ENCODE data around the gene OPN4. TPM values are rescaled to one million over a fixed set of nuclear protein-coding genes. Genes with fewer than 3 reads are reported as not detected.

Gene OPN4
- total and polyA plus RNA-seq, 9 of the 15 experiments (the other 6 are each of a cell fraction or from before 2014, with no cell fraction given): not detected

- ChIA-PET POLR2A (no interaction called here), CTCF (ENCODE audit: low intra/inter-chr PET ratio) (no interaction called here)
- Histone ChIP-seq H2AFZ (ENCODE audit: low read depth, low read length) (no peak overlapping the region), H3K9me3 (replicated peaks; ENCODE audit: control insufficient read depth, insufficient read depth, low read depth, low read length) (no peaks in the 10 kb centered on the region), H3K4me1 (replicated peaks in 1 of 2; ENCODE audit: control insufficient read depth in 2 of 2, insufficient read depth in 2 of 2, low read length in 2 of 2) (peaks cover 0 to 8% of the 10 kb centered on the region in 2 experiments; a peak in 2 of 5 replicates), H3K9ac (ENCODE audit: insufficient read depth in 1 of 2, low read depth in 2 of 2, low read length in 2 of 2) (no peak overlapping the region), H3K4me2 (ENCODE audit: insufficient read depth, low read length) (no peak overlapping the region), H3K4me3 (no peak overlapping the region), H4K20me1 (replicated peaks; ENCODE audit: control insufficient read depth, insufficient read depth, low read length) (no peaks in the 10 kb centered on the region), H3K27me3 (ENCODE audit: control insufficient read depth in 2 of 2, insufficient read depth in 2 of 2, low read length in 2 of 2) (peaks cover 18 to 32% of the 10 kb centered on the region in 2 experiments; a peak in 3 of 5 replicates), H3K9me1 (ENCODE audit: control insufficient read depth, insufficient read depth, low read length) (no peaks in the 10 kb centered on the region), H3K36me3 (ENCODE audit: control insufficient read depth, insufficient read depth, low read length) (no peaks in the 10 kb centered on the region), H3K27ac (ENCODE audit: extremely low read depth, low read depth, low read length) (no peak overlapping the region), H3K79me2 (ENCODE audit: control insufficient read depth, insufficient read depth, low read length) (no peaks in the 10 kb centered on the region)
- TF ChIP-seq ZNF696 (CRISPR knock-in tag; conservative IDR thresholded peaks at IDR 0.05) (no peak), NFIX (CRISPR knock-in tag; IDR thresholded peaks at IDR 0.05; ENCODE audit: low read depth) (no peak), CBX1 (IDR thresholded peaks at IDR 0.05; ENCODE audit: low read depth) (no peak), RBM17 (IDR thresholded peaks at IDR 0.05; ENCODE audit: borderline replicate concordance, low read depth, low read length) (no peak), KLF6 (CRISPR knock-in tag; IDR thresholded peaks at IDR 0.05; ENCODE audit: borderline replicate concordance) (no peak), ZNF407 (IDR thresholded peaks at IDR 0.05; ENCODE audit: low read depth) (no peak), ATF1 (CRISPR knock-in tag; IDR thresholded peaks at IDR 0.05) (no peak), ATF1 (tag; IDR thresholded peaks at IDR 0.05) (no peak), E2F5 (CRISPR knock-in tag; IDR thresholded peaks at IDR 0.05) (no peak), MYNN (IDR thresholded peaks at IDR 0.05) (no peak), MYNN (CRISPR knock-in tag; IDR thresholded peaks at IDR 0.05) (no peak), CTBP1 (IDR thresholded peaks at IDR 0.05; ENCODE audit: borderline replicate concordance) (no peak), HDGF (IDR thresholded peaks at IDR 0.05) (no peak), CEBPB (tag; IDR thresholded peaks at IDR 0.05) (no peak)
- intact Hi-C loops (cut with micrococcal nuclease) (no loop called here), in situ Hi-C loops (cut with MboI) (no loop called here)
- no TSS peak for BruUV-seq (replicated peaks)
- 10% methylated on average over 2 of the region's 2 CpGs for WGBS (ENCODE audit: insufficient coverage, low coverage, missing lambda C conversion rate)
- ATAC-seq (no peak), DNase-seq (ENCODE audit: extremely low read depth in 1 of 4, low spot score in 3 of 4) (no peak), FAIRE-seq (no peak)
Measured at GRCh38 chr10:86636311-86636710, 18.0 kb upstream of the OPN4 start.
